ENCODE measurements around the gene PGF.

PGF gene

DNA sequence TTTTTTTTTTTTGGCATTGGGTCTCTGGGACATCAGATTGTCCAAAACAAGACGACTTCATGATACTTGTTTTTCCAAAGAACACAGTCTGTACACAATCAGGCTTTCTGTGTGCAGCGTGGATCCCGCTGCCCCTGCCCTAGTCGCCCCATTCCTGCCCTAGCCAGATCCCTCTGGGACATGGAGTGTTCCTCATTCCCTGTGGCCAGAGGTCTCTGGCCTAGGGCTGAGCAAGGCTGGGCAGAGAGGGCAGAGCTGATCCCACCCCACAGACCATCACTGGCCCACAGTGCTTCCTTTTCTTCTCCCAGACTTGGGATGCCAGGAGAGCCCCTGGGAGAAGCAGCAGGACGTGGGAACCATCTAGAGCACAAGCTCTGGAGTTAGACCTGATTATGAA lies 26.4 kb upstream of the PGF start:
- H3K4me3 ChIP-seq (ENCODE audit: low read depth, low read length), result no peak overlapping the region
- TF ChIP-seq, protein P1, sequence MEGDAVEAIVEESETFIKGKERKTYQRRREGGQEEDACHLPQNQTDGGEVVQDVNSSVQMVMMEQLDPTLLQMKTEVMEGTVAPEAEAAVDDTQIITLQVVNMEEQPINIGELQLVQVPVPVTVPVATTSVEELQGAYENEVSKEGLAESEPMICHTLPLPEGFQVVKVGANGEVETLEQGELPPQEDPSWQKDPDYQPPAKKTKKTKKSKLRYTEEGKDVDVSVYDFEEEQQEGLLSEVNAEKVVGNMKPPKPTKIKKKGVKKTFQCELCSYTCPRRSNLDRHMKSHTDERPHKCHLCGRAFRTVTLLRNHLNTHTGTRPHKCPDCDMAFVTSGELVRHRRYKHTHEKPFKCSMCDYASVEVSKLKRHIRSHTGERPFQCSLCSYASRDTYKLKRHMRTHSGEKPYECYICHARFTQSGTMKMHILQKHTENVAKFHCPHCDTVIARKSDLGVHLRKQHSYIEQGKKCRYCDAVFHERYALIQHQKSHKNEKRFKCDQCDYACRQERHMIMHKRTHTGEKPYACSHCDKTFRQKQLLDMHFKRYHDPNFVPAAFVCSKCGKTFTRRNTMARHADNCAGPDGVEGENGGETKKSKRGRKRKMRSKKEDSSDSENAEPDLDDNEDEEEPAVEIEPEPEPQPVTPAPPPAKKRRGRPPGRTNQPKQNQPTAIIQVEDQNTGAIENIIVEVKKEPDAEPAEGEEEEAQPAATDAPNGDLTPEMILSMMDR (IDR thresholded peaks at IDR 0.05; ENCODE audit: borderline replicate concordance, insufficient read depth, low read depth, low read length), result no peak

DNA sequence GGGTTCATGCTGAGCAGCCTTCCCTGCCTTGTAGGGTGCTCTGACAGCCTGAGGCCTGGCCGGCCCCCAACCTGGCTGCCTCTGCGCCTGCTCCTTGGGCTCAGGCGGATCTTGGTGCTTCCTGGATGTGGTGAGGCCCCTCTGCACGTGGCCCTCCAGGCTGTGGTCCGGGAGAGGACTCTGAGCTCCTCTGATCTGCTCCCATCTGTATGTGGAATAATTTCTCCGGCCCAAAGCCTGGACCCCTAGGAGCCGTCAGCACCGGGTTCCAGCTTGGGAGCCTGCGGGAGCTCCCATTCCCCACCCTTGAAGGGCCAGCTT lies 26.0 kb upstream of the PGF start:
- TF ChIP-seq, protein P1 (IDR thresholded peaks at IDR 0.05; ENCODE audit: borderline replicate concordance, insufficient read depth, low read depth, low read length), result no peak
- no peak overlapping the region for H3K4me3 ChIP-seq (ENCODE audit: low read depth, low read length)

DNA sequence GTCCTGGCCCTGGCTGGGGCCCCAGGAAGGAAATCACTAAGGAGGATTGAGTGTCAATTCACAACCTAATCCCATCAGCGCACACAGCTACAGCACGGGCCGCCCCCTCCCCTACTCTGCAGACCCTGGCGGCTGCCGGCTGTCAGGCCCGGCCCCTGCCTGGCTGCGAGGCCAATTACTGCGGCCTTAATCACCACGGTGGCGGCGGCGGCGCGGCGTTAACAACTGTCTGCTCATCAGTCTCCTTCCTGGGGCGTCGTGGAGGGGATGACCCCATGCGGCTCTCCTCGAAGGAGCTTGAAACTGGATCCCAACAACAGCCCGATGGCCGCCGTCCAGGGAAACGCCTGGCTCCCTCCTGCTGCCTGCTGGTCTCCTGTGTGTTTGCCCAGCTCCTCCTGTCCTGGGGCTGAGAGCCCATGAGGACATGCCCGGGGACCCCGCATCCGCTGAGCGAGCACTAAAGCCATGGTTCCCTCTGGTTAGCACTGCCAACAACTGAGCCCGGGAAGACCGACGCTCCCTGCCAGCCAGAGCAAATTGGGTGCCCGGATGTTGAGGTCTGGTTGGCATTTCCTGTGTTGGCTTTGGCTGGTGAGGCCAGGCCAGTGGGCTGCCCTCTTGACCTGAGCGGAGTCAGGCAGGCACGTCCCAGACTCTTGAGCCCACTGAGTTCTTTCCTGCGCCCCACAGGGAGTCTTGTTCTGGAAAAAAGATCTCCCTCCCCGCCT lies 25.5 kb upstream of the PGF start:
- TF ChIP-seq, protein P1 (IDR thresholded peaks at IDR 0.05; ENCODE audit: borderline replicate concordance, insufficient read depth, low read depth, low read length), result no peak
- H3K4me3 ChIP-seq (ENCODE audit: low read depth, low read length), result no peak overlapping the region

DNA sequence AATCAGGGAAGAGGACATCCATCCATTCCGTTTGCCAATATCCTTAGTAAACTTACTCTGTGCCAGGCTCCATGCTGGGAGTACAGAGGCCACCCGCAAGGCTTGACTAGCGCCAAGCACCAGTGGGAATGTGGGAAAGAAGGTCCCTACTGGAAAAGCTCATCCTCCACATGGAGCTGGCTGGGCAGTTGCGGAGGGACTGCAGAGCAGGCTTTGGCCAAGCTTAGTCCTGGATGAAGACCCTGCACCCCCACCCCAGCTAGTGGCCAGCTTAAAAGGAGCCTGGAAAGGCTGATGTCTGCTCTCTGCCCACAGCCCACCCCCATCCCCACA lies 25.0 kb upstream of the PGF start:
- H3K4me3 ChIP-seq (ENCODE audit: low read depth, low read length), result no peak overlapping the region
- TF ChIP-seq, protein P1 (IDR thresholded peaks at IDR 0.05; ENCODE audit: borderline replicate concordance, insufficient read depth, low read depth, low read length), result no peak

DNA sequence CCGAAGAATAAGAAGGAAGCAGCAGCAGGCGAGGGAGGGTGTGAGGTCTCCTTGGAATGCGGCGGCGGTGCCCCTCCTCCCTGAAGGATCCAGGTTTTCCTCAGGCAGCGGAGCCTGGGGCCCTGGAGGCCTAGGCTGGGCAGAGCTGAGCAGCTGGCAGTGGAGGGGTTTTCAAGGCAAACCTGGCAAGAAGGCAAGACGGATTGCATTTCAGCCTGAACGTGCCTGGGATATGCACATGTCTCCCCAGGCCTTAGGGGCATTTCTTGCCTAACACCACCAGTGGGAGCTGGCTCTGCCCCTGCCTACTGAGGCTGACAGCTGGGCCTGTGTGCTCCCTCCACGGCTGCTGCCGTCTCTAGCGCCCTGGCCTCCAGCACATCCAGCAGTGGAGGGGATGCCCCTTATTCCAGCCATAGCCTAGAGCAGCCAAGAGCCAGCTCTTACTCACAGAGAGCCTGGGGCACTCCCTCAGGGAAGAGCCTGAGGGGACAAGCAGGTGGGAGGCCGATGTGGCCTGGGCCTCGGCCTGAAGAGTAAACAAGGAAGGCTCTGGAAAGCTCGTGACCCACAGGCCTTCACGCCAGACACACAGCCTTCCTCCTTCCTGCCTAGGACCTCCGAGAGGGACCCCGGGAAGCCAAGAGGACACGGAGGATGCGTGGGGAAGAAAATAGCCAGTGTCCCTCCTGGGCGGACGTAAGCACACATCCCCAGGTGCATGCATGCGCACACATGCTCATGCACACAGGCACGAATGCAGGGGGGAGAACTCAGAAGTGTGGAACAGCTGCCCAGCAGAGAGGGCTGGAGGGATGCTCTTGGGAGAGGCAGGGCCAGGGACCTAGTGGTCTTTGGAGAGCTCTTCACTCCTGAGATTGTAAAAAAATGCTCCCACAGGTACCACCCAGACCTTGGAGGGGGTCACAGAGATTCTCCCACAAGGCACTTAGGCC lies 24.3 kb upstream of the PGF start:
- H3K4me3 ChIP-seq (ENCODE audit: low read depth, low read length), result no peak overlapping the region
- TF ChIP-seq, protein P1 (IDR thresholded peaks at IDR 0.05; ENCODE audit: borderline replicate concordance, insufficient read depth, low read depth, low read length), result no peak

DNA sequence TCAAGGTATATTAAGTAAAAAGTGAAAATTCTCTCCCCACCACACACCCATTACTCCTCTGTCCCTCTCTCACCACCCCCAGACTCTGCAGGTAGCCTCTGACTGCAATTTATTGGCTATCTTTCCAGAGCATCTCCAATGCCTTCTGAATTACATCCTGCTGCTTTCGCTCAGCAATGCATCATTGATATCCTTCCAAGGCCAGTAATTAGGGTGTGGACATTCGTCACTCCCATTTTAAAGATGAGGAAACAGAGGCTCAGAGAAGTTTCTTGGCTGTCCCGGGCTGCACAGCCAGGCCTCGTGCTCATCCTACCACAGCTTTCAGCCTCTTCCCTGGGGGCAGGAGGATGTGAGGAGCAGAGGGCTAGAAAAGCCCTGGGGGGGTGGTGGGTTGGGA lies 23.6 kb upstream of the PGF start:
- TF ChIP-seq, protein P1 (IDR thresholded peaks at IDR 0.05; ENCODE audit: borderline replicate concordance, insufficient read depth, low read depth, low read length), result no peak
- no peak overlapping the region for H3K4me3 ChIP-seq (ENCODE audit: low read depth, low read length)
